A204.1 (cell line): Measurements from ENCODE around the gene B4GALNT1.
"Not testable (repeated sequence)": the region's sequence is repeated elsewhere in the genome, so short reads cannot be mapped to it uniquely, and the experiment has no call there.

Experiments
- FAIRE-seq: peaks from 2 replicates; lab custom pipeline; 2012; peaks lifted over from hg19 to GRCh38; lab: Jason Lieb, UNC

Gene B4GALNT1

DNA sequence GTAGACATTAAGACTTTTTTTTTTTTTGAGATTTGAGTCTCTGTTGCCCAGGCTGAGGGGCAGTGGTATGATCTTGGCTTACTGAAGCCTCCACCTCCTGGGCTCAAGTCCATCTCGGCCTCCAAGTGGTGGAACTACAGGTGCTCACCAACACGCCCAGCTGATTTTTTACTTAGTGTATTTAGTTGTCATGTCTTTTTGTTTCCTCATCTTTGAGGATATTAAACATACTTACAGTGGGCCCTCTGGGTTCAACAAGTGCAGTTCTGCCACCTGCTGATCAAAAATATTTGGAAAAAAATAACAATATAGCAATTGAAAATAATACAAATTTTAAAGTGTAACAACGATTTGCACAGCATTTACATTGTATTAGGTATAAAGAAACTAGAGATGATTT lies 4.4 kb upstream of the B4GALNT1 start:
- no peak for FAIRE-seq

DNA sequence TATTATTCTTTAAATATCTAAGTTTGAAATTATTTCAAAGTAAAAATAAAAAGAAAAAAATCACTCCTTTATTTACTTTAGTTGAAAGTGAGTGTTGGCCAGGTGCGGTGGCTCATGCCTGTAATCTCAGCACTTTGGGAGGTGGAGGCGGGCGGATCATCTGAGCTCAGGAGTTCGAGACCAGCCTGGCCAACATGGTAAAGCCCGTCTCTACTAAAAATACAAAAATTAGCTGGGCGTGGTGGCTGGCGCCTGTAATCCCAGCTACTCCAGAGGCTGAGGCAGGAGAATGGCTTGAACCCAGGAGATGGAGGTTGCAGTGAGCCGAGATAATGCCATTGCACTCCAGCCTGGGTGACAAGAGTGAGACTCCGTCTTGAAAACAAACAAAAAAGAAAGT lies 3.7 kb upstream of the B4GALNT1 start:
- FAIRE-seq: not testable (repeated sequence)

DNA sequence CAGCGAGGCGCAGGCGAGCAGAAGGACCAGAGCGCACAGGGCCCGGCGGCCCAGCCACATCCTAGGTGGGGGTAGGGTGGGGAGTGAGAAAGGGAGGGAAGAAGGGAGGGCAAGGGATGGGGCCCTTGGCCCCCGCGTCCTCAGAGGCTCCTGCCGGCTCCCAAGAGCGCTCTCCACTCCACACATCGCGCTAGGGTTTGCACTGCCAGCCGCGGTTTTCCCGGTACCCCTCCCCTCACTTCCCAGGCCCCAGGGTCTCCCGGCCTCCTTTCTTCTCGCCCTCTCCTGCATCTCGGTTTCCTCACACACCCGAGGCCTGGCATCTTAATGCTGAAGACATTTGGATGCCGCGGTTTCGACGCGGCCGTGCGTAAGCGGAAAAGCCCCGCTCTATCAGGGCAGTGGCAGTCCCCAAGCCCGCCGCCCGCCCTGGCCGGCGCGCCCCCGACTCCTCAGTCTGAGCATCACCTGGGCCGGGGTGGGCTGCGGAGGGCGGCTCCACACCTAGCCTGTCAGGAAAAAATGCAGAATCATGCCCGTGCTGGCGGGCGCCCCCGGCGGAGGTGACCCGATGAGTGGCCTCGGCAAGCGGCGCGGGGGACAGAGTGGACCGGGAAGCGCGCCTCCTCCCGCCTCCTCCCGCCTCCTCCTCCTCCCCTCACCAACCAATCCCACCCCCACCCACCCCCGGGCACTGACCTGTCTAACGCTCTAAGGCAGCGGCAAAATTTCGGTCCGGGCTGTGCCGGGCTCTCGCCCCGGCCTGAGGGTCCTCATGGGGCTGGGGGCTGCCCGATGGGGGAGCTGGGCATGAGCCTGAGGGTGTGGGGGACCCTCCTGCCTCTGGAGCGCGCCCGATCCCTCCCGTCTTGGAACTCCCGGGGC lies 686 bp downstream of the B4GALNT1 start:
- no peak for FAIRE-seq

DNA sequence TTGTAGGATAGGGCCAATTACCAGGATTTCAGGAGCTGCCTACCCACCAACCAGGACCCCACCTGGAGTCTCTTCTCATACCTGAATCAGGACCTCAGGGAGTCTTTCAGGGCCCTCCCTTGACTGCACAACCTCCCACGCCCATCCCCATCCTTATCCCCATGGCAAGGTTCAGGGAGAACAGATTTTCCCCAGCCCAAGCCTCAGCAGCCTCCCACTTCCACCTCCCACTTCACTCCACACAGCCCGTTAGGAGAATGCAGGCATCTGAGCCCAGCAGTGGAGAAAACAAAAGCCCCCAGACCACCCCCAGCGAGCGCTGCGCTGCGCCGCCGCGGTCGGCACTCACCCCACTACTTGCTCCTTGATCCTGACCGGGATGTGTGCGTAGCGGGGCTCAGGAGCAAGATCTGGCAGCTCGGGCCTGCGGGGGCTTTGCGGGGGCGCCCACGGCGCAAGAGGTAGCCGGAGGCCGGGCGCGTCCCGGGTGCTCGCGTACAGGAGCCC lies 1.4 kb downstream of the B4GALNT1 start:
- FAIRE-seq: no peak

DNA sequence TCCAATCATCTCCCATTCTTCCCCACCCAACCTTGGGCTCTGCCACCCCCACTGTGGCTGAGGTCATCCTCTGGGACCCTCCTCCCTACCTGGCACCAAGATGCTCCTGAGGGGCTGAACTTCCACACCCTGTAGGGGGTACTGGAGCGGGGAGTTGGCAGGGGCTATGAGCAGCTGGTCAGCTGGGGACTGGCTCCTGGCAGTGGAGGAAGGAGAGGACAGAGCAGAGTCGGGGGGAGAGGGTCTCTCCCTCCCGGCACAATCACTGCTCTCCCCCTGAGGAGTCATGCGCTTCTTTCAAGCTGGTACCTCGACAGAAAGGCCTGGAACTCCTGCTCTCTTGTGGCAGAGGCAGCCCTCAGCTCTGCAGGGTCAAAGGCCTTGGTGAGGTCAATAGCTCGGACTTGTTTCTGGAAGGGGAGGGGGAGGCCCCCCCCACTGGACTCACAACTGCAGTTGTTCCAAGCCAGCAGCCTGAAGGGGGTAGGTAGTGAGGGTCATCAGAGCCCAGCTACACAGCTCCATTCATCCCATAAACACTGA lies 2.0 kb downstream of the B4GALNT1 start:
- no peak for FAIRE-seq

DNA sequence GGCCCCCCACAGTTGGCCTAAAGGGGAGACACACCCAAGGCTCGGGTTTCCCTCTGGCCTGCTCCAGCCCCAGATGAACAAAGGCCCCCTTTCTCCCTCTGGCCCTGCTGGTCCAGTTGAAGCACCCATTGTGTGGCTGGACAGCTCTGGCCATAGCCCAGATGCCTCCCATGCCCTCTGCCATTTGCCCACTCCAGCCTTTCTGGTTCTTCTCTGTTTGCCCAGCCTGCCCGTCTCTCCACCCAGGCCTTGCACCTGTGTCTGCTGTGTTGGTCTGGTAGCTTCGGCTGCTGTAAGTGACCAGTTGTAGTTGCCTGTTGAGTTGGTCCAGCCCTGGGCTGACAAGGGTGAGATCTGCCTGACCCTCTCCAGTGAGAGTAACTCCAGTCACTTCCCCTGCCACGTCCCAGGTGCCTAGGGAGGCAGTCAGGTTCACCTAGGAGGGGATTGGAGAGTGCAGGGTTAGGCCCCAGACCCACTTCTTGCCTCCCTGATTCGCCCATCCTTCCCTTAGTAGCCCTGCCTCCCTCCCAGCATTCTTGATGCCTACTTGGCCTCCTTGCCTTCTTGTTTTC lies 3.0 kb downstream of the B4GALNT1 start:
- FAIRE-seq: no peak

DNA sequence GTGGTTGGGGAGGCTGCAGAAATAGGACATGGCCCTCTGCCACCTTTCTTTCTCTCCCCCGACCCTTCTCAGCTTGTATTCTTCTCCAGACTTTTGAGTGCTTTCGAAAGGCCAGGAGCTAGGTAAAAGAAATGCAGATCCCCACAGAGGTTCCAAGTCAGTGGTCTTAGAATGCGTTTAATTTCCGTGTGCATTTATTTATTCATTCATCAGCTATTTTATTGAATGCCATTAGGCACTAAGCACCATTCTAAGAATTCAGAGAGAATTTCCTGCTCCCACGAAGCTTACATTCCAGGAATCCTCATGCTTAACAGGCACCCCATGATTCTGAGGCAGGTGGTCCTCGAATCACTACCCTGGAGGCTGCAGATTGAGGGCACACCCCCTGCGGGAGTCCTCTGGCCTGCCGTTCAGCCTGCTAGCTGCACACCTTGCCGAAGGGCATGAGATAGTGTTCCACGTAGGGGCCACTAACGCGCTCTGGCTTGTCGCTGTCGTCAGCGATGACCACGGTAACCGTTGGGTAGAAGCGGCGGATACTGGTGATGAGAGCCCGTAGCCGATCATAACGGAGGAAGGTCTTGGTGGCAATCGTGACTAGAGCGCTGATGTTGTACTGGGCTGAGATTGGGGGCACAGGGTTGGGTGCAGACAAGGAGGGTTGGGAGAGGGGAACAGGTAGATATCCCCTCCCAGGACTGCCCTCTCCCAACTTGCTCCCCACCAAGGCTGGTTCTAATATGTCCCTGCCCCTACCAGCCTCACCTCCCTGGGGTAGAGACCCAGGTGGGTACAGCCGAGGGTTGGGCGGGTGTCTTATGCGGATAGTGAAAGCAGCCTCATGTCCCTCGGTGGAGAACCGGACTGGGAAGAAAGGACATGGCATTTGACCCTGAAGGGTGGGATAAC lies 4.5 kb downstream of the B4GALNT1 start:
- FAIRE-seq: no peak

DNA sequence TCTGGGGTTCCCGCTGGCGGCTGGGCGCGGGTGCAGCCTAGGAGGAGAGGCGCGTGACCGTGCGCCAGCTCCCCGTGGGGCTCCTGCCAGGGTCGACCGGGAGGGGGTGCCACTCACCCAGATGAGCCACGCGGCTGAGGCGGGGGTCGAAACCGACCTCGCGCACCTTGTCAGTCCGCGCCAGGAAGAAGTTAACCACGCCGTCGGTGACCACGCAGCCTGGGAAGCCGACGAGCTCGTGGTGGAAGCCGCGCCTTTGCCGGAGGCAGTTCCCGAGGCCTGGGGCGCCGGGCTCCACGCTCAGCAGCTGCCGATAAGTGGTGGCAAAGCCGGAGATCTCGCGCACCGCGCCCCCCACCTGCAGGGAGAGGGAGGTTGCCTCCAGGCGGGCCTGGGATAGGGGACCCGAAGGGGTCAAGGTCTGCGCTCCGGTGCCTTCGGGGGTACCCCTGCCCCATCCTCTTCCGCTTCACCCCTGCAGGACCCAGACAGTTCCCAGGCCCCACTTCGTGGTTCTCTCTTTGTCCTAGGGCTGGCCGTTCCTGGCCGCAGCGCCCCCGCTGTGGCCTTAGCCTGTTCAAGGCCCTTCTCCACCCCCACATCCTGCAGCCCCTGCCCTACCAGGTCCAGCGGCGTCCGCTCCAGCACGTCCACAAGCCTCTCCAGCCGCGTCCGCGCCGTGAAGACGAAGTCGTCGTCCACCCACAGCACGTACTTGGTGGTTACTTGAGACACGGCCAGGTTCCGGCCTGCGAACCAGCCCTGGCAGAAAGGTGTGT lies 5.3 kb downstream of the B4GALNT1 start:
- no peak for FAIRE-seq

DNA sequence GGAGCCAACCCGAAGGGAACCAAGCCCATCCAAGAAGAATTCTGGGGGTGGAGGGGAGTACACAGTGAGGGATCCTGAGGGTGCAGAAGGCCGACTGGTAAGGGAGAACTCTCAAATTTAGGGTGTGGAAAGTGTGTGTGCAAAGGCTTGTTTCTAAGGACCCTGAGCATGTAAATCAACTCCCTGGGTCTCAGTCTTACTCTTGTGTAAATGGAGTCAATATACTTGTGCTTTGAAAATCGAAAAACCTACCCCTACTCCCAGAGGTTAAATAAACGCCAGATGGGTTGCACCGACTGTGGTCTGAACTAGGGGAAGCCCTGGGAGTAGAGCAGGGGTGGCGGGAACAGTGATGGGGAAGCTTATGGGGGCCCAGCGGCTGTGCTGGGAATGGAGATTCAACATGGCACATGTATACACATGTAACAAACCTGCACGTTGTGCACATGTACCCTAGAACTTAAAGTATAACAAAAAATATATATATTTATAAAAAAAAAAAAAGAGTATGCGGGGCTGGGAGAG lies 6.0 kb downstream of the B4GALNT1 start:
- FAIRE-seq: no peak

DNA sequence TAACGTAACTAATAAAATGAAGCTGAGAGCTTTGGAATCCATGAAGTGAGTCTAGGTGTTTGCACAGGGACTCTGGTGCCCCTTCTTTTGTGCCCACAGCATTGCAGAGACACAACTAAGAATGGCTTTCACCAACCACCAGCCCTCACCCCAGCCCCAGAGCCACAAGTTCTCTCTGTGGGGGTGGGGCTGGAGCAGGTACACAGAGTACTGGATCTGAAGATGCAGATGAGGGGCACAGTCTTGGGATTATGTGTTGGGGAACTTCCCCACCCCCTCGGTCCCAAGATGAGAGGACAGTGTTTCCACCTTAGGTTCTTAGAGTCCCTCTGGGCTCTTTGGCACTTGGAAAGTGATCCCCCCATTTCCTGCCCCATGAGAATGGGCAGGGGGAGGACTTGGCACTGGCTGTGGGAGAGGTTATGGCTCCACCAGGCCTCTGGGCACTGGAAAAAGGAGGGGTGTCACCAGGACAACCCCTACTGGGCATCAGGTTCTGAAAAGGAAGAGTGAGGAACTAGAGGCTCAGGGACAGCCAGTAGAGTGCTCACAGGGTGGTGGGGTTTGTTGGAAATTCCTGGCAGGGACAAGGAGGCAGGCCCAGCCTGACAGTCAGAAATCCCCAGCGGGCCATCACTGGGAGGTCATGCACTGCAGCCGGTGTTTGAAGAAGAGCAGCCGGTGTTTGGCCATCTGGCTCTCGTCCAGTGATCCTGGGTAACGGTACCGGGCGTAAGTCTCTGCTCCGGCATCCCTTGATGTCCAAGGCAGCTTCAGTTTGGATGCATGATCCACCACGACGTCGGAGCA lies 6.7 kb downstream of the B4GALNT1 start:
- FAIRE-seq: no peak

DNA sequence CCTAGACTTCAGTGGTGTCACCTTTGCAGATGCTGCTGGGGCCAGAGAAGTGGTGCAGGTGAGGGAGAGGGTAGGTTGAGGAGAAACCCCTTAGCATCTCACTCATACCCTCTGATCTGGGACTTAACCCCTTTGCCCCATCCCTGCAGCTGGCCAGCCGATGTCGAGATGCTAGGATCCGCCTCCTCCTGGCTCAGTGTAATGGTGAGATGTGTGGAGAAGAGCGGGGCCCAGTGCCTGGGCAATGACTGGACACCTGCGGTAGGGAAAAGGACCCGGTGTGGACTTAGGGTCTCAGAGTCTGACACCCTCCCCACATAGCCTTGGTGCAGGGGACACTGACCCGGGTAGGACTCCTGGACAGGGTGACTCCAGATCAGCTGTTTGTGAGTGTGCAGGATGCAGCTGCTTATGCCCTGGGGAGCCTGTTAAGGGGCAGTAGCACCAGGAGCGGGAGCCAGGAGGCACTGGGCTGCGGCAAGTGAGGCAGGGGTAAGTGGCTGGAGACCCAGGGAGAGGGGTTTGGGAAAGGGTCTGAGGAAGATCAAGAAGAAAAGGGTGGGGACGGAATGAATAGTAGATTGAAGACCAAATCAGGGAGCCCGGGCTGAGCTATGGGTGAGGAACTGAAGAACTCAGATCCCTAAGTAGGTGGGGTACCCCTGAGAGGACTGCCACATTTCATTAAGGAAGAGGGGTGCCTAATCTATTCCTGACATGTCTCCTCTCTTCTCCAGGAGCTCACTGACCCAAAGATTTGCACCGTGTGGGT lies 7.6 kb downstream of the B4GALNT1 start:
- FAIRE-seq: no peak

DNA sequence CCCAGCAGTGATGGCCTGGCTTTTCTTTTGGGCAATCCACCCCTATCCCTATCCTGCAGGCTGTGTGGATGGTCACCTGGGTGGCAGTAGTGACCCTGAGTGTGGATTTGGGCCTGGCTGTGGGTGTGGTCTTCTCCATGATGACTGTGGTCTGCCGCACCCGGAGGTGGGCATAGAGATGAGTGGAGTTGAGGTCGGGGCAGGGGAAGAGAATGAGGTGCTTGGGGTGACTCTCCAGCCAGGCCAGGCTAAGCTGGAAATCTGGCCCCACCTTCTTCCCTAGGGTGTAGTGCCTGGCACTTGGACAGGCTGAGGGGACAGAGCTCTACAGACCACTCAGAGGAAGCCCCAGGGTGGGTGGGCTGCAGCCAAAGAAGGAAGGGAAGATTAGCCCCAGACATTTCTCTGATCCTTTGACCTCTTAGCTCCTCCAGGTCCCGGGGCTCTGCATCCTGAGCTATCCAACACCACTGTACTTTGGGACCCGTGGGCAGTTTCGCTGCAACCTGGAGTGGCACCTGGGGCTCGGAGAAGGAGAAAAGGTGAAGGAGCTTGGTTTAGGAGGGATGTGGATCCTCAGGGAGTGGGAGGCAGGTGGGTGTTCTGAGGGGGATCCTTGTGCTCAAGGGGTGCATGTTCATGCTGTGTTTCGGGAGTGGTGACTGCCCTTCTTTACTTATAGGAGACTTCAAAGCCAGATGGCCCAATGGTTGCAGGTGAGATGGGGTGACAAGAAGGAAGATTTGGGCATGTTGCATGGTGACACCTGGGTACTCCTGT lies 8.4 kb downstream of the B4GALNT1 start:
- FAIRE-seq: no peak

DNA sequence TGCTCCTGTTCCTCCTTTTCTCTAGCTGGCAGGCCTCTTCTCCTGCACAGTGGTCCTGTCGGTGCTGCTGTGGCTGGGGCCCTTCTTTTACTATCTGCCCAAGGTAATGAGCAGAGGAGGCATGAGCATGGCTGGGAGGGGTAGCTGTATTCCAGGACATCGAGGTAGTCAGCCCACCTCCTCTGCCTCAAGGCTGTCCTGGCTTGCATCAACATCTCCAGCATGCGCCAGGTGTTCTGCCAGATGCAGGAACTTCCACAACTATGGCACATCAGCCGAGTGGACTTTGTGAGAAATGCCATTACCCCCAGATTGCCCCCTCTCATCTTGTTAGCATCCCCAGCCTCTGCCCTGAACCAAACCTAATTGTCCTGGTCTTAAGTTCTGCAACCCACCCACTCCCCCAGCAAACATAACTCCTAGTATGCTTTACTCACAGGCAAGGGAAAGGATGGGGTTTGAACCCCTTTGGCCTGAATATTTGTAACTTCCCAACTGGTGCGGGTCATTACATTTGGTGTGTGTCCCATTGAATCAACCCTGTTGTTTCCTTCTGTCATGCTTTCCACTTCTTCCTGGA lies 9.1 kb downstream of the B4GALNT1 start:
- no peak for FAIRE-seq

DNA sequence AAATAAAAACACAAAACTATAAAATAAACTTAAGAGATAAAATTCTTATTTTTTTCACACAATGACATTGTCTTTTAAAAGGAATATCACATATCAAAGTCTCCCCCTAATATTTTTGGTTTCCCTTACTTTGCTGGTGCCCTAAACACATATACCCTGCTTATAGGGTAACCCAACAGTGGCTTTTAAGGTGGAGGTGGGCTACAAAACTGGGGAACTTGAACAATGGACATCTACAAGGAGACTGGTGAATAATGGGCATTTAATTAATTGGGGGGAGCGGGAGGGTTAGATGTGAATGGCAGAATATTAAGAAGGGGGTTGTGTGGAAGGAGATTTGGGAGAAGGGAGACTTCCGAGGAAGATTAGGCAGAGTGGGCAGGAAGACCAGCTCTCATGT lies 9.6 kb downstream of the B4GALNT1 start:
- no peak for FAIRE-seq

DNA sequence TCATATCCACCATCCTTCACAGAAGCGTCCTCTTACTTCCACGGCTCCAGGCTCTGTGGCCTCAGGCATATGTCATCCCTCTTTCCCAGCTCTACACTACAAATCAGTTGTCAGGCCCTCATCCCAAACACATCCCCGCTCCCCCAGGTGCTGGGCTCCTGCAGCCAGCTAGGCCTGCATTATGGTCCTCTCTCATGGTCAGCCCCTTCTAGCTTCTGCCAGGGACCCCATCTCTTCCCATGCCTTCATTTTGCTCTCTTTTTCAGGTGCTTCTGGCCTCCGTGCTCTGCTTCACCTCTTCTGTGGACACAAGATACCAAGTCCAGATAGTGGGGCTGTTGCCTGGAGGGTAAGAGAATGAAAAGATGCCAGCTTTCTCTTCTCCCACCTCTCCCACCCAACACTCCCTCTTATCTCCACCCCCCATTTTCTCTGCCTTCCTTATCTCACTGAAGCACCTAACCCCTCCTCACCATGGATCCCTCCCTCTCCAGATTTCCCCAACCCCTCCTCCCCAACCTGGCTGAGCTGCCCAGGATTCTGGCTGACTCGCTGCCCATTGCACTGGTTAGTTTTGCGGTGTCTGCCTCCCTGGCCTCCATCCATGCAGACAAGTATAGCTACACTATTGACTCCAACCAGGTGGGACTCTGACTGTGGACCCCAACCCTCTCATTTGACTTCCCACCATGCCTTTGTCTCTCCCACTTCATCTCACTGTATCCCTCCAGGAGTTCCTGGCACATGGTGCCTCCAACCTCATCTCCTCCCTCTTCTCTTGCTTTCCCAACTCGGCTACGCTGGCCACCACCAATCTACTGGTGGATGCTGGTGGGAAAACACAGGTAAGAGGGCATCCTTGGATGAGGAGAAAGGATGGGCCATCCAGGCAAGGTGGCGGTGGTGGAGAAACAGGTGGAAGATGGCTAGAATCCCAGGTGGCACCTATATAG lies 10.4 kb downstream of the B4GALNT1 start:
- FAIRE-seq: no peak

DNA sequence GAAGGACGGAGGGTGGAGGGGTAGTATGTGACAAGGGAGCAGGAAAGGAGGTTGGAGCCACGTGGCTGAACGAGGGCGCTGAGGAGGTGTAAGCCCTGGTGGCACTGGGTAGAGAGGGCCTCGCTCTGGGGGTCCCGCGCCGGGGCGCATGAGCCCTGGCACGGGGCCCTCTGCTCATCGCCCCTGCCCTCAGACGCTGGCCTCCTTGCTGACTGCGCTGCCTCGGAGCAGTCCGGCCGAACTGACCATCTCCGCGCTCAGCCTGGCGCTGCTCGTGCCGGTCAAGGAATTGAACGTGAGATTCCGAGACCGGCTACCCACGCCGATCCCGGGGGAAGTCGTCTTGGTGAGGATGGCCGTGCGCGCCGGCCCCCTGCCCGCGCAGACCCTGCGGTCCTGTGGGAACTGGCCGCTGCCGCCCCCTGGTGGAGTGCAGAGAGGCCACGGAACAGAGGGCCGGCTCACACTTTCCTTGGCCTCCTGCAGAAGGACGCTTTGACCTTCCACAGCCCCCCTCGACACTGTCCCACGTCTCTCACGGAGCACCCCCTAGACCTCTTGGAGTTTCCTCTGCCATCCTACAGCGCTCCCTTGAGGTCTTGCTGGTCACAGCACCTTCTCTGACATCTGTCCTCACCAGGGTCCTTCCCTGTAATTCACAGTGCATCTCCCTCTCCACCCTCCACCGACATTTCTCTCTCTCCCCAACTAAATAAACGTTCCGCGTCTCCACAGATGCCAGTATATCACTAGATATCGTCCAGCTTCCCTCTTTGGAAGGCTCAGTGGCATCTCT lies 11.3 kb downstream of the B4GALNT1 start:
- no peak for FAIRE-seq
